ENCODE data around the gene KDM8.

- TF ChIP-seq, protein P1, sequence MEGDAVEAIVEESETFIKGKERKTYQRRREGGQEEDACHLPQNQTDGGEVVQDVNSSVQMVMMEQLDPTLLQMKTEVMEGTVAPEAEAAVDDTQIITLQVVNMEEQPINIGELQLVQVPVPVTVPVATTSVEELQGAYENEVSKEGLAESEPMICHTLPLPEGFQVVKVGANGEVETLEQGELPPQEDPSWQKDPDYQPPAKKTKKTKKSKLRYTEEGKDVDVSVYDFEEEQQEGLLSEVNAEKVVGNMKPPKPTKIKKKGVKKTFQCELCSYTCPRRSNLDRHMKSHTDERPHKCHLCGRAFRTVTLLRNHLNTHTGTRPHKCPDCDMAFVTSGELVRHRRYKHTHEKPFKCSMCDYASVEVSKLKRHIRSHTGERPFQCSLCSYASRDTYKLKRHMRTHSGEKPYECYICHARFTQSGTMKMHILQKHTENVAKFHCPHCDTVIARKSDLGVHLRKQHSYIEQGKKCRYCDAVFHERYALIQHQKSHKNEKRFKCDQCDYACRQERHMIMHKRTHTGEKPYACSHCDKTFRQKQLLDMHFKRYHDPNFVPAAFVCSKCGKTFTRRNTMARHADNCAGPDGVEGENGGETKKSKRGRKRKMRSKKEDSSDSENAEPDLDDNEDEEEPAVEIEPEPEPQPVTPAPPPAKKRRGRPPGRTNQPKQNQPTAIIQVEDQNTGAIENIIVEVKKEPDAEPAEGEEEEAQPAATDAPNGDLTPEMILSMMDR (IDR thresholded peaks at IDR 0.05): no peak
- TF ChIP-seq POLR2A (IDR thresholded peaks at IDR 0.05): no peak
These were observed 34.8 kb downstream of the KDM8 start for GRCh38 chr16:27238016-27238587.
